ENCODE results near the gene SVOPL. TPM values are rescaled to one million over a fixed set of nuclear protein-coding genes. Genes with fewer than 3 reads are reported as not detected.

The SVOPL gene
- total RNA-seq, 2 experiments from 2014 or later = not detected

DNA sequence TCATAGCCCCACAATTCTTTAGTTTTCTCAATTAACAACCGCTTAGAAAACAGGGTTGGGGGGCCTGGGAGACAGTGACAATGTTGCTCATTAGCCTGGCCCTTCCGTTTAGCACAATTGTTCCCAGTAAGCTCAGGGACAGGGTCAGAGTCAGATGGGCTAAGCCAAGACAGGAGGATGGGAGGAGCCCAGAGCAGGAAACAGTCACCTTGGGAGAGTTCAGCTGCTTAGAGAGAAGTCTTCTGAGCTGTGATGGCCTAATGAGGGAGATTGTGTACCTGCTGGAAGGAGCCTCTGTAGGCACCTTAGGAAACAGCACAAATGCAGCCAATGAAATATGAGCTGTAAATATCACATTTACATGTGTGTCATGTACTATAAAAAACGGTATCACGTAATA is 35.9 kb downstream of the SVOPL start:
- ATAC-seq (ENCODE audit: poor library complexity) = no peak
- CTCF ChIA-PET = no interaction called here
- Histone ChIP-seq H3K27ac (ENCODE audit: low read depth in 1 of 2, low read length in 2 of 2) (no peak overlapping the region), H3K27me3 (ENCODE audit: control insufficient read depth in 1 of 2, insufficient read depth in 2 of 2, low read length in 2 of 2) (peaks cover 2 to 8% of the 10 kb centered on the region in 2 experiments), H3K9me3 (ENCODE audit: control insufficient read depth in 1 of 2, insufficient read depth in 1 of 2, low read length in 2 of 2) (peaks cover 0 to 7% of the 10 kb centered on the region in 2 experiments), H3K4me3 (ENCODE audit: low read length) (no peak overlapping the region), H3K4me1 (ENCODE audit: insufficient read depth, low read length) (peaks cover 5% of the 10 kb centered on the region), H3K36me3 (ENCODE audit: insufficient read depth, low read length) (no peaks in the 10 kb centered on the region)
- no peaks in the 10 kb centered on the region for H3K9me3 Mint-ChIP-seq
- no peak for DNase-seq
- POLR2A ChIA-PET = no interaction called here
- H3K36me3 Mint-ChIP-seq (ENCODE audit: low read depth) = no peaks in the 10 kb centered on the region
- peak overlapping the region; percentile 59 for H3K4me3 Mint-ChIP-seq
- intact Hi-C loops (cut with DNase I, micrococcal nuclease) = no loop called here
- TF ChIP-seq, protein P1, sequence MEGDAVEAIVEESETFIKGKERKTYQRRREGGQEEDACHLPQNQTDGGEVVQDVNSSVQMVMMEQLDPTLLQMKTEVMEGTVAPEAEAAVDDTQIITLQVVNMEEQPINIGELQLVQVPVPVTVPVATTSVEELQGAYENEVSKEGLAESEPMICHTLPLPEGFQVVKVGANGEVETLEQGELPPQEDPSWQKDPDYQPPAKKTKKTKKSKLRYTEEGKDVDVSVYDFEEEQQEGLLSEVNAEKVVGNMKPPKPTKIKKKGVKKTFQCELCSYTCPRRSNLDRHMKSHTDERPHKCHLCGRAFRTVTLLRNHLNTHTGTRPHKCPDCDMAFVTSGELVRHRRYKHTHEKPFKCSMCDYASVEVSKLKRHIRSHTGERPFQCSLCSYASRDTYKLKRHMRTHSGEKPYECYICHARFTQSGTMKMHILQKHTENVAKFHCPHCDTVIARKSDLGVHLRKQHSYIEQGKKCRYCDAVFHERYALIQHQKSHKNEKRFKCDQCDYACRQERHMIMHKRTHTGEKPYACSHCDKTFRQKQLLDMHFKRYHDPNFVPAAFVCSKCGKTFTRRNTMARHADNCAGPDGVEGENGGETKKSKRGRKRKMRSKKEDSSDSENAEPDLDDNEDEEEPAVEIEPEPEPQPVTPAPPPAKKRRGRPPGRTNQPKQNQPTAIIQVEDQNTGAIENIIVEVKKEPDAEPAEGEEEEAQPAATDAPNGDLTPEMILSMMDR (IDR thresholded peaks at IDR 0.05) = no peak
- peaks cover 18% of the 10 kb centered on the region for H3K27me3 Mint-ChIP-seq
- peaks cover 10% of the 10 kb centered on the region for H3K4me1 Mint-ChIP-seq (ENCODE audit: low read depth)
- no peak overlapping the region for H3K27ac Mint-ChIP-seq

DNA sequence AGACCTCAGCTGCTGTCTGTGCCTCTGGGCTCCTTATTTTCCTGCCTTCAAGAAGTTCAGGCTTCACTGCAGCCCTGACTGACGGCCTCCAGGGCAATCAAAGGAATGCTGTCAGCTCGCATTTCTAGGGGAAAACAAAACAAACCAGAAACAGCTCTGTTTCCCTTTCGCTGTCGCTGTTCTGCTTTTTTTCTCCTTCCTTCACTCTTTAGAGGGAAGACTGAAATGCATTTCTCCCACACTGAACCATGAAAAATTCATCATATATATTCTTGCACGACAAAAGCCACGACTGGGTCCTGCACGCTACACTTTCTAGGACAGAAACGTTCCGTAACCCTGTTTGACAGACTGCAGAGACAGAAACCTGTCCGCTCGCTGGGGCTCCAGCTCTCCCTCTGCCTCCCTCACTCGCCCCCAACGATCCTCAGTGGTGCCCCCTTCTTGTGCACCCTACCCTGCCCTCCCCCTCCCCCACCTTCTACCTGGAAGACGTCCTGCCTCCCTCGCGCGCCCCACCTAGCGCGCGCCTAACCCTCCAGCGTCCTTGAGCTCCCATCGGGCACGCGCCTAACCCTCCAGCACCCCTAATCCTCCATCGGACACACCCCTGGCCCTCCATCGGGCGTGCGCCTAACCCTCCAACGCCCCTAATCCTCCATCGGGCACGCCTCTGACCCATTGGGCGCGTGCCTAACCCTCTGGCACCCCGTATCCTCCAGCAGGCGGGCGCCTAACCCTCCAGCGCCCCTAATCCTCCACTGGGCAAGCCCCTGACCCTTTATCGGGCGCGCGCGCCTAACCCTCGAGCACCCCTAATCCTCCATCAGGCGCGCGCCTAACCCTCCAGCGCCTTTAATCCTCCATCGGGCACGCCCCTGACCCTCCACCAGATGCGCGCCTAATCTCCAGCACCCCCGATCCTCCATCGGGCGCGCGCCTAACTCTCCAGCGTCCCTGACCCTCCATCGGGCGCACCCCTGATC is 37.1 kb downstream of the SVOPL start:
- ChIA-PET CTCF (no interaction called here), POLR2A (interaction anchor here (0.9 kb wide), 1 partner anchor 39 kb away, joined by 3 read pairs; no protein-coding TSS in a partner anchor)
- Mint-ChIP-seq H3K27ac (no peak overlapping the region), H3K27me3 (peaks cover 18% of the 10 kb centered on the region), H3K9me3 (no peaks in the 10 kb centered on the region), H3K4me1 (ENCODE audit: low read depth) (peaks cover 10% of the 10 kb centered on the region), H3K36me3 (ENCODE audit: low read depth) (no peaks in the 10 kb centered on the region), H3K4me3 (peak overlapping the region; percentile 75)
- ATAC-seq (ENCODE audit: poor library complexity) = peak; percentile 11
- Histone ChIP-seq H3K9me3 (ENCODE audit: control insufficient read depth in 1 of 2, insufficient read depth in 1 of 2, low read length in 2 of 2) (peaks cover 0 to 7% of the 10 kb centered on the region in 2 experiments), H3K27me3 (ENCODE audit: control insufficient read depth in 1 of 2, insufficient read depth in 2 of 2, low read length in 2 of 2) (peaks cover 2 to 8% of the 10 kb centered on the region in 2 experiments), H3K27ac (ENCODE audit: low read depth in 1 of 2, low read length in 2 of 2) (no peak overlapping the region), H3K4me3 (ENCODE audit: low read length) (peak overlapping the region; percentile 49), H3K4me1 (ENCODE audit: insufficient read depth, low read length) (peaks cover 5% of the 10 kb centered on the region), H3K36me3 (ENCODE audit: insufficient read depth, low read length) (no peaks in the 10 kb centered on the region)
- TF ChIP-seq, protein P1 (IDR thresholded peaks at IDR 0.05) = no peak
- intact Hi-C loops (cut with DNase I, micrococcal nuclease) = no loop called here
- peak in 2 of 14 experiments; percentile 11 to 15 for DNase-seq

DNA sequence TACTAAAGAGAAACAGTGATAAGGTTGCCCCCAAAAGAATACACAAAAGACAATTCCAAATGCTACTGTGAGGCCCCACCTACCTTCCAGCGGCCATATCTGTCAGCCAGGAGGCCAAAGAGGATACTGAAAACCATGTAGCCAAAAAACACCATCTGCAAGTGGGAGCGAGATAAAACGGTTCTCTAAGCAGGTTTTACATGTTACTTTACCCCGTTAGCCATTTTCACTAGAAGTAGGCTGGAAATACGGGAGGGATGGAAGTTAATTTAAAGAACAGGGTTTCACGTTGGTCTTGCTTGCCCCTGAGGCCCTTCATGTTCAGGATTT is 38.2 kb downstream of the SVOPL start:
- peaks cover 5% of the 10 kb centered on the region for H3K4me1 ChIP-seq (ENCODE audit: insufficient read depth, low read length)
- Mint-ChIP-seq H3K4me3 (no peak overlapping the region), H3K27ac (no peak overlapping the region), H3K9me3 (no peaks in the 10 kb centered on the region), H3K27me3 (peaks cover 18% of the 10 kb centered on the region), H3K36me3 (ENCODE audit: low read depth) (no peaks in the 10 kb centered on the region), H3K4me1 (ENCODE audit: low read depth) (peaks cover 10% of the 10 kb centered on the region)
- H3K36me3 ChIP-seq (ENCODE audit: insufficient read depth, low read length) = no peaks in the 10 kb centered on the region
- H3K9me3 ChIP-seq (ENCODE audit: control insufficient read depth in 1 of 2, insufficient read depth in 1 of 2, low read length in 2 of 2) = peaks cover 0 to 7% of the 10 kb centered on the region in 2 experiments
- DNase-seq = no peak
- intact Hi-C loops (cut with DNase I, micrococcal nuclease) = no loop called here
- CTCF ChIA-PET = no interaction called here
- no peak overlapping the region for H3K4me3 ChIP-seq (ENCODE audit: low read length)
- ATAC-seq (ENCODE audit: poor library complexity) = no peak
- TF ChIP-seq, protein P1 (IDR thresholded peaks at IDR 0.05) = no peak
- POLR2A ChIA-PET = no interaction called here
- peaks cover 2 to 8% of the 10 kb centered on the region in 2 experiments for H3K27me3 ChIP-seq (ENCODE audit: control insufficient read depth in 1 of 2, insufficient read depth in 2 of 2, low read length in 2 of 2)
- no peak overlapping the region for H3K27ac ChIP-seq (ENCODE audit: low read depth in 1 of 2, low read length in 2 of 2)

Measured in CD4-positive, alpha-beta T cell (primary cell).